ENCODE data around the gene FAM13A. TPM values are rescaled to one million over a fixed set of nuclear protein-coding genes. Genes with fewer than 3 reads are reported as not detected.
A peak's percentile ranks its signal among the peaks of the same experiment; 100 is the strongest.

Gene FAM13A
- polyA plus RNA-seq, 1 donor: 33.5 TPM

DNA sequence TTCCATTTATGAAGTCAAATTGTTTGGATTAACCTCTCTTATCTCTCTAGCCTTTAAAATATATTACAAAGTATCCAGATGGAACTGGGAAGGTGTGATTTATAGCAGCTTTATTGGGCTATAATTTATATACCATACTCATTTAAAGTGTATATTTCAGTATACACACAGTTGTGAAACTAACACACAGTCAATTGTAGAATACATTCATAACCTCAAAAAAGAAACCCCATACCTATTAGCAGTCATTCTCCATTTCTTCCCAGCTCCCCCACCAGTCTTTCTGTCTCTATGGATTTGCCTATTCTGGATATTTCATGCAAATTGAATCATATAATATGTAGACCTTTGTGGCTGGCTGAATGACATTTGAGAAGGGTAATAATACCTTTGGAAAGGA, 351.8 kb downstream of the FAM13A start:
- DNase-seq: no peak

GRCh38 chr4:88702782-88703181, 354.2 kb downstream of the FAM13A start:
- no peak for DNase-seq

GRCh38 chr4:88698519-88698918, 358.5 kb downstream of the FAM13A start:
- no peak for DNase-seq

- peak; percentile 82 for DNase-seq
Observed at GRCh38 chr4:88697588-88698329, 359.2 kb downstream of the FAM13A start, which contains the start of gene NAP1L5. TSS of gene NAP1L5 (minus strand) at chr4:88697829. CDS start at chr4:88697754, 75 bp downstream.

GRCh38 chr4:88697141-88697540, 359.8 kb downstream of the FAM13A start:
- peak; percentile 29 for DNase-seq

DNA sequence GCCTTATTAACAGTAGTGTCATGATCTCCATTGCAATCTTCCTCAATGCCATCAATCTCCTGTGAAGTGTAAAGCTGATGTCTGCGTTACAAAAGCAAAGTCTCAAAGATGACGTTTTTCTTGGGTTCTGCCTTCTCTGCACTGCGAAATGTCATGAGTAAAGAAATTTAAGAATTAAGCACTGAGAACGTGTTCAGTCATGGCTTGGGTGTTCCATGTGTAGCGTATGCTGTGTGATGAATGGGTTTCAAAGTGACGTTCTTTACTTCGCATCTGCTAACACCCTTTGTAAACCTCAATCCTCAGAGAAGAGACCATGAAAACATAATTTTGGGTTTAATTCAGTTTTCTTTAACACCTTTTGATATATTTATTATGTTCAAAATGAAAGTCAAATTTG, 360.4 kb downstream of the FAM13A start:
- no peak for DNase-seq

- DNase-seq: no peak
Observed at GRCh38 chr4:88693792-88694191, 363.2 kb downstream of the FAM13A start.

GRCh38 chr4:88690355-88690754, 366.6 kb downstream of the FAM13A start:
- no peak for DNase-seq

- DNase-seq: no peak
Observed at GRCh38 chr4:88681209-88681608, 375.8 kb downstream of the FAM13A start.

Other genes with a start within 250 kb of the FAM13A start
- 5.2 TPM for gene TIGD2, start 54.3 kb upstream of the FAM13A start, polyA plus RNA-seq (ENCODE audit: insufficient read length)

All from hindlimb muscle (tissue), 1 donor.